ENCODE measurements around the gene PRG3. TPM values are rescaled to one million over a fixed set of nuclear protein-coding genes. Genes with fewer than 3 reads are reported as not detected.

Gene PRG3
- polyA plus RNA-seq, 4 donors = 0.22 to 0.94 (median 0.66) TPM; not detected in 1

DNA sequence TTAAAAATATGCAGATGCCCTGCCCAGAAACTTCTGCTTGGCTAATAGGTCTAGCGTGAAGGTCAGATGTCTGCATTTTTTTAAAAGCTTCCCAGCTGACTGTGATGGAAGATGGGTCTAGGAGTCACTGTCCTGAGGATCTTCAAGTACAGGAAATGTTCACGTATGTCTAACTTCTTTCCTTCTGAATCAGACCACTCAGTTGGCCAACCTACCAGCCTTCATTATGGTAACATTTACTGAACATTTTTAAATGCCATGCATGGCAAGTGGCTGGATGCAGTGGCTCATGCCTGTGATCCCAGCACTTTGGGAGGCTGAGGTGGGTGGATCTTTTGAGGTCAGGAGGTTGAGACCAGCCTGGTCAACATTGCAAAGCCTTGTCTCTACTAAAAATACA, 10.6 kb upstream of the PRG3 start:
- DNase-seq (ENCODE audit: low read depth in 4 of 4, low spot score in 3 of 4) = no peak

DNA sequence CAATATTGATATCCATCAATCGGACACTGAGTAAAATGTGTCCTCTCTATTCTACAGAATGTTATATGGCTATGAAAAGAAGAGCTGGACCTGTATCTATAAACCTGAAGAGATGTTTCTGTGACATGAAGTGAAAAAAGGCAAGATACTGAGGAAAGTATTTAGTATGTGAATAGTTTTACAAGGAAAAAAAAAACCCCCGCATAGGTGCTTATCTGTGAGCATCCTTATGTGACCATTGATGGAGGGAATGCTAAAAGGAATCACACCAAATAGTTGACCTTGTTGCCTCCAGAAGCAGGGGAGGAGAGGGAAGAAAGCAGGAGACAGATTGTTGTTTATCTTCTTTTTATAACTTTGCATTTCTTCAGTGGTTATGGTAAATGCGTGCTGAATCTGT, 10.2 kb upstream of the PRG3 start:
- no peak for DNase-seq (ENCODE audit: low read depth in 4 of 4, low spot score in 3 of 4)

DNA sequence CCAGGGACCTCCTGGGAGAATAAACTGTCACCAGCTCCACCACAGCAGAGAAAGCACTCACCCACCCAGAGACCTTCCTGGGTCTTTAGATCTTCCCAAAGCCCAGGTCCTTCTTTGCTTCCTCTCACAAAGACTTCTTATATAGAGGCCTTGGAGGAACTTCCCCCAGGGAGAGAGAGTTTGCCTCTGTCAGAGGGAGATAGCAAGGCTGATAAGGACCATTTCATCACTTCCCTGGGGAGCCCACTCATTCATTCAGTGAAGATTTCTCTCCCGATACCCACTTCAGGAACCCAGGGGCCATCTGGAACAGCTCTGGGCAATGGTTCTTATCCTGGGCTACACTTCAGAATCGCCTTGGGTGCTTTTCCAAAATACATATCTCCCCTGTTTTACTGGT, 9.6 kb upstream of the PRG3 start, which contains the start of gene PRG2:
PRG2 (minus strand) TSS at position 116 of the 400 bp plus-strand sequence. CDS start 706 bp downstream, outside the sequence.
- no peak for DNase-seq (ENCODE audit: low read depth in 4 of 4, low spot score in 3 of 4)

DNA sequence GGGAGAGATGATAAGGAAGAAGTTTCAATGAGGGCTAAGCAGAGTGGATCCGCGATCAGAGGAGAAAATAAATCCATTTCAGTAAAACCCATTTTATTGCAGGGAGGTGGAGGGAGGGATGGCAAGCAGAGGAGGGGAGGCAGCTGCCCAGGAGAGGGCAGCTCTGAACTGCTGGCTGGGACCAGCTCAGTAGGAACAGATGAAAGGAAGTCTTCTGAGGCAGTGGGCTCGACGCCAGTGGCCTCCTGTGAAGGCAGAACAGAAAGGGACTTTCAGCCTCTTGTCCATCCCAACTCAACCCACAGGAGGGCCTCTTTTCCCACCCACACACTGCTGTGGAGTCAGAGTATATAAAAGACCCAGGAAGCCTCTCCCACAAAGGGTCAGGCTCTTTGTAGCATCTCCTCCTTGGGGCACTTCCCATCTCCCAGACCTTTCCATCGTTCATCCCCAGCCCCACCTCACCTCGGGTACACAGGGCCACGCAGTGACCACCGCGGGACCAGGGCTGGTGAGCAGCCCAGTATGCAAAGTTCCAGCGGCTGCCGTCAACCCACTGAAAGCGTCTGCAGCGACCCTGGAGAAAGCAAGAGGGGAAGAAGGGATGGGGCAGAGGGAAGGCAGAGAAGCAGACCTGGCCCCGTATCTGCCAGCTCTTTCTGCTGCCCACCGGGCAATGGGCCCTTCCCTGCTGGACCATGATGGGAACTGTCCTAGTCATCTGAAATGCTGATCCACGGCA, 6.5 kb upstream of the PRG3 start:
- DNase-seq (ENCODE audit: low read depth in 4 of 4, low spot score in 3 of 4) = no peak

DNA sequence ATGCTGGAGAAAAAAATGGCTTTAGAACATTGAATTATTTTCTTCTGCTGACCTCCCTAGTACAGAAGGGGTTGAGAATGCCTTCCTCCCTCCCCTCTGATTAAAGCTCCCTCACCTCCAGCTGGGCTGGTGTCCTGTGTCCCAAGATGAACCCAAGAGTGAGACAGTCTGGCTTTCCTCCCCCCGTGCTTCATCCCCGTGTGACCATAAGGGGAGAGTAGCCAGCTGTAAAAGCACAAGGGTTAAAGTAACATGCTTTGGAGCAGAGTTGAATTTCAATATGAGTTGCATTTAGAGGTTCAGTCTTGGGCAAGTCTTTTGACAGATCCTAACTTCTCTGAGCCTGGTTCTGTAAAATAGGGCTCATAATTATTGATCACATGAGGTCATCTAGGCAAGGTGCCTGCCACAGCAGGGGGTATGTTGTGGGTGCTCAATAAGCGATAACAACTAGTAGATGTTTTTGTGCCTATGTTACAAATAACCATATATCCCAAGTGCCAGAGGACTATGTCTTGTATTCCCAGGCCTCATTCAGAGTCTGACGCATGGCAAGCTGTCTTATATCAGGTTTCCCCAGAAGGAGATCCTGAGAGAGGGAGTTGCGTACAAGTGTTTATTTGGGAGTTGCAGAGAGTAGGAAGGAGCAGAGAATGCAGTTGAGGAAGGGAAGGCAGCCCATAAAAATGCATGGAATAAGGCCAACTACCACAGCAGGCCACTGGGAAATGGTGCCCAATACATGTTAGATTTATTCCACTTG, 5.4 kb upstream of the PRG3 start:
- peak in 2 of 4 donors; percentile 15 to 18 for DNase-seq (ENCODE audit: low read depth in 4 of 4, low spot score in 3 of 4)

DNA sequence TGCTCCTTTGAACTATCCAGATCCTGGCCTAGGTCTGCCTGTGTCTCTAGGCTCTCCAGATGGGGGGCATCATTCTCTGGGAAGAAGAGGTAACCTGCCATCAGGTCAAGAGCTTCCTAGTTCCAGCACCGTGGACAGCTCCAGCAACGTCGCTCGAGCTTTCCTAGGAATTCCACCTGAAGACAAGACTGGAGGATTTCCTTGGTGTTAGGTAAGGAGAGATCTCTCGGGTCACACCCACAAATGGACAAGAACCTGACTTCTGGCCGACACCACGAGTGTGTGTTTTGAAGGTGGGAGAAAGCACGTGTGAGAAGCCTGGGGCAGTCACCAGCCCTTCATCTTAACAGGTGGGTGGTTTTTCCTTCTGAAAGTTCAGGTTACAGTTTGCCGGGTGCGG, 1.2 kb downstream of the PRG3 start:
- DNase-seq (ENCODE audit: low read depth in 4 of 4, low spot score in 3 of 4) = peak in 3 of 4 donors; percentile 17 to 36 (median 26)

DNA sequence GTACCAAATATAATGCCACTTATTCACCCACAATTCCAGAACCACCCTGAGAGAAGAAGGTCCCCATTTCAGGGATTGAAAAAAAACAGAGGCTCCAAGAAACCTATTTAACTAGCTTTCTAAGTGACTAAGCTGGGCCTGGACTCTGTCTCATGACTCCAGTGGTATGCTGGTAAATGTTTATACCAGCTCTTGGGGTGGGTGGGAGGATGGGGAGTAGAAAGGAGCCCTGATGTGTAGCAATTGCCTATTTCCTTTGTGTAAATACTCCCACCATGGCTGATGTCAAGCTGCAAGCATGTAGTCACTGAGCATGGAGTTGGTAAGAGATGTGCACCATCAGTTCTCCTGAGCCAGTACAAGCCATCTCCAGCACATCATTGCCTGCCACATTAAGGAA, 2.8 kb downstream of the PRG3 start:
- no peak for DNase-seq (ENCODE audit: low read depth in 4 of 4, low spot score in 3 of 4)

DNA sequence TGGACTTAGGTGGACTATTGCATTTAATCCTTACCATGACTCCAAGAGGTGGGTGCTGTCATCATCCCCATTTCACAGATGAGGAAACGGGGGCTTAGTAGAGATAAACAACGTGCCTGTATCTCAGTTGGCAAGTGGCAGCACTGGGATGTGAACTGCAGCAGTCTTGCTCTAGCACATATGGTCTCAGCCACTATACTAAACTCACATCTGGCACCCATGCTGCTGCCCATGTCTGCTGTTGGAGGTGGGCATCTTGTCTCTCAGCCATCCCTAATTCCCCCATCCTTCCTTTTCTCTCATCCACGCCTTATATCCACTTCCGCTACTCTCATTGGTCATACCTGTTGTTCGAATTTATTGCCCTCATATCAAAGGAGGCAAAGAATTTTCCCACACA, 3.8 kb downstream of the PRG3 start:
- no peak for DNase-seq (ENCODE audit: low read depth in 4 of 4, low spot score in 3 of 4)

DNA sequence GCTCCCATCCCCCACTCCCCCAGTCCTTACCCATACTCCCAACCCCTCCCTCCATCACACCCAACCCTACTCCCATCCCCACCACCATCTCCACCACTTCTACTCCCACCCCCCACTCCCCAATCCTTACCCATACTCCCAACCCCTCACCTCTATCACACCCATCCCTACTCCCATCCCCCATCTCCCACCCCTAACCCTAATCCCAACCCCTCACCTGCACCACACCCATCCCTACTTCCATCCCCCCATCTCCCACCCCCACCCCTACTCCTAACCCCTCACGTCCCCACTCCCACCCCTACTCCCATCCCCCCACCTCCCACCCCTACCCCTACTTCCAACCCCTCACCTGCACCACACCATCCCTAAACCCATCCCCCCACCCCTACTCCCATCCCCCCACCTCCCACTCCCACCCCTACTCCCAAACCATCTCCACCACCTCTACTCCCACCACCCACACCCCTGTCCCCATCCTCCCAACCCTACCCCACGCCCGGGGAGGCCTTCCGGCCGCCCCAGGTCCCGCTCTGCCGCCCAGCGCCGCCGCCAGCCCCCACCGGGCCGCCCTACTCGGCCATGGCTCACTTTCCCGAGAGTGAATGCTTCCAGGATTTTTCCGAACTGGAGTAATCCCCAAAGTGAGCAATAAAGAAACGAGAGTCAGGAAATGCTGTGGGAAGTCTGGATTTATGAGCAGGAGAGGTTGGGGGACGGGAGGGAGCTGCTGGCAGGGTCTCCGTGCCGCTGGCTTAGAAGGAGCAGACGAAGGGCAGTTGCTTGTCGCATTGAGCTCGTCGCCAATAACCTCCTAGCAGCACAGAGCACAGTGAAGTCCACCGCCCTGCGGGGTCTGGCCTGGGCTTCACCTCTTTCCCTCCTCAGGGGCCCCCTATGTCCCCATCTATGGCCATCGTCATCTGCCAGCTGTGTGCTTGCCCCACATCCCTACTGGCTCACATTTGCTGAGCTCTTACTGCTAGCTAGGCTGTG, 4.6 kb downstream of the PRG3 start:
- DNase-seq (ENCODE audit: low read depth in 4 of 4, low spot score in 3 of 4) = no peak

DNA sequence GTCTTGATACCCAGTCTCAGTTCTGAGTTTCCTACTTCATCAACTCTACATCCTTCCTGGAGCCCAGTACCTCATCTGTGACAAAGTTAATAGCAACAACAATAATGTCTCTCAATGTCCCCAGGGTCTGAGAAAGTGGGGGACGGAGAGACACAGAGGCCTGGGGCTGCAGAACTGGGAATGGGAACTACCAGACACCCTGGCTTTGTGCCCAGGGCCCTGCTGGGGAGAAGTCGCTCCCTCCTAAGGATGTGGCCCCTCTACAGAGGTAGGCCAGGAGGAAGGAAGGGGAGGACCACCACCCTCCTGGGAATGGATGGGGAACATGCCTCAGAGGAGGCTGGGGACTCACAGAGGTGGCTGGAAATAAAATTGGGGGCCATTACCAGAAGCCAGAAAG, 5.5 kb downstream of the PRG3 start:
- no peak for DNase-seq (ENCODE audit: low read depth in 4 of 4, low spot score in 3 of 4)

DNA sequence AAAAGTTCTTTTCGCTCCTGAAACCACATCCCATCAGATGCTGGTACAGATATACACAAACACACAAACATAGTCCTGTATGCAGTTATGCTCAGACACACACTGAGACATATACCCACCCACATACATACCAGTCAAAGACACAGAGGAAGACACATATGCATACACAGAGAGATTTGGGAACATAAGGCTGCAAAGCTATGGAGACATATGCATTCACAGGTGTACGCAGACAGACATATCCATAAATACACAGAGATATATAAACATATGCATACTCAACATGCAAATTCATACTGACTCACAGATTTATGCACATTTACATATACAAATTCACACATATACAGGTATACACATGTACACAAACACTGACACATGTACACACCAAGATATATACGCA, 6.0 kb downstream of the PRG3 start:
- DNase-seq (ENCODE audit: low read depth in 4 of 4, low spot score in 3 of 4) = no peak

DNA sequence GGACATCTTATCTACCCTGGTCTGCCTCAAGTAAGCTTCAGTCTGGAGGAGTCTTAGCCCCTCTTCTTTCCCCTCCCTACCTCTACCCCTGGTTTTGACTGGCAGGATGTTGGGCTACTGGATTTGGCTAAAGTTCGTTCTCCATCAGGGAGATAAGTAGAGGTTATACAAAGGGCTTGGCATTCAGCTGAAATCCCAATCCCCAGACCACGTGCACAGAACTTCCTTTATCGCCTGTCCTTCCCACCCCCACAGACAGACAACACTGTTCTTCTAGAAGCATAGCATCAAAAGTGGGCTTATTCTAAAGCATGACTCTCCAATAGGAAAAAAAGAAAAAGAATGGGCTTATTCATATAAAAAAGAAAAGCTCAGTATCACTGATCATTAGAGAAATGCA, 7.8 kb downstream of the PRG3 start:
- DNase-seq (ENCODE audit: low read depth in 4 of 4, low spot score in 3 of 4) = no peak

DNA sequence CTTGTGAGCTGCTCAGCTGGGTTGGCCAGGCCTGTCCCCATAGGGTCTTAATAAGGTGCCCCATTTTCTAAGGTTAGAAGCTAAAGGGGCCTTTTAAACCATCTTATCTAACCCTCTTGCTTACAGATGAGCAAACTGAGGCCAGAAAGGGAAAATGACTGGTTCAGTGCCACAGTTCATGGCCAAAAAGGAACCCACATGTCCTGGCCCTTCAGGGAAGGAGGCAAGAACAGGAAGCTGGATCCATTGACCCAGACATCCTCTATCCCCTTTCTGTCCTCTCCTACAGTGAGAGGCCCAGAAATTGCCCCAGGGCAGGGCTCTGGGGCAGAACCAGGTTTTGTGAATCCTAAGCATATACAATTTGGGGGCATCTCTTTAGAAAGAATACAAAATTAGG, 10.0 kb downstream of the PRG3 start:
- DNase-seq (ENCODE audit: low read depth in 4 of 4, low spot score in 3 of 4) = no peak

DNA sequence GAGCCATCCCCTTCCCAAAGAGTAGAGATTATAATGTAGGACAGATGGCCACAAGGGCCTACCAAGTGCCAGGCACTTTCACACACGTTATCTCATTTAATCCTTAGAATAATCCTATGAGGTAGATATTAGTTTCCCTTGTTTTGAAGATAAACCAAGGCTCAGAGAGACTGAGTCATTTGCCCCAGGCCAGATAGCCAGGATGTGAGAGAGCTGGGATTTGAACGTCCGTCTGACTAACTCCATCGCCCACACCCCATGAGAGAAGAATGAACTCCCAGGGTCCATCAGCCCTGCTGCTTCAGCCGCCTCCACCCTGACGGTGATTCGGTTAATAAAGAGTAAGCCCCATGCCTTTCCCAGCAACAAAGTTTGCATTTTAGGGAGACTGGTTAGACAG, 10.7 kb downstream of the PRG3 start:
- no peak for DNase-seq (ENCODE audit: low read depth in 4 of 4, low spot score in 3 of 4)

DNA sequence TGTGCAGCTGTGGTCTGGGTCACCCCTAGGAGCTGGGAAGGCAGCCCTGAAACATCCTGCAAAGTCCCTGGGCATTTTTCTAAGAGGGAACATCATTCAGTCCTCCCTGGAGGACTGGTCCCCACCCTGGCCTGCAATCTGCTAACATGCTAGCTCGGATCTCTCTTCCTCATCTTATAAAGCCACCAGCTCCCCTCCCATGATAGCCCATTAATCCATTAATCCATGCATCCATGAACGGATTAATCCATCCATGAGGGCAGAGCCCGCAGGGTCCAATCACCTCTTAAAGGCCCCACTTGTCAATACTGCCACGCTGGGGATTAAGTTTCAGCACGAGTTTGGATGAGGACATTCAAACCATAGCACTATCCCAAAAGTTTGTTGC, 12.1 kb downstream of the PRG3 start:
- no peak for DNase-seq (ENCODE audit: low read depth in 4 of 4, low spot score in 3 of 4)

DNA sequence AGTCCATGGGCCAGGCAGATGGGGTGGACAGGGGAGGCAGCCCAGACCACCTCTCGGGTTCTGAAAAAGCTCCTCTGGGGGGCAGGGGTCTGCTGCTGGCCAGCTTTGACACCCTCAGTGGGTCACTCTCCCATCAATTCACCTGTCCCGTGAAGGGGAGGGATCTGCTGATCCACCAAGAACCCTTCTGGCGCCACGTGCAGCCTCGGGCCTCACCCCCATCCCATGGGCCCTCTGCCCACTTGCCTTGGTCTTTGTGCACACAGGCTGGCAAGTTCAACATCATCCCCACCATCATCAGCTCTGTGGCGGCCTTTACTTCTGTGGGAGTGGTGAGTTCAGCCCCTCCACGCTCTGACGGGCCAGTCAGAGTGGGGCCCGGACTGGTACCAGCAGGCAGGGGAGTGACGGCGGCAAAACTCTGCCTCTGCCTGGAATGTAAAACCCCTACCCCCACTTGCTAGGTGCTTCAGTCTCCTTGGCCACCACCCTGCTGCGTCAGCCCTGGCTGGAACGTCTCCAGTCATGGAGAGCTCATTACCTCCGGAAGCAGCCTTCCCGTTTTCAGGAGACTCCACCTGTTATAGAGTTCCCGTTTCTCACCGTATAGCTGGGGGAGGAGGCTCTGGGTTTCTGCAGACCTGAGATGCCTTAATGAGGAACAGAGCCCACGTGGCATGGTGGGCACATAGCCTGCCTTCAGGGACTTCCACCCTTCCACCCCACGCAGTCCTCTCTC, 12.7 kb downstream of the PRG3 start:
- DNase-seq (ENCODE audit: low read depth in 4 of 4, low spot score in 3 of 4) = no peak

DNA sequence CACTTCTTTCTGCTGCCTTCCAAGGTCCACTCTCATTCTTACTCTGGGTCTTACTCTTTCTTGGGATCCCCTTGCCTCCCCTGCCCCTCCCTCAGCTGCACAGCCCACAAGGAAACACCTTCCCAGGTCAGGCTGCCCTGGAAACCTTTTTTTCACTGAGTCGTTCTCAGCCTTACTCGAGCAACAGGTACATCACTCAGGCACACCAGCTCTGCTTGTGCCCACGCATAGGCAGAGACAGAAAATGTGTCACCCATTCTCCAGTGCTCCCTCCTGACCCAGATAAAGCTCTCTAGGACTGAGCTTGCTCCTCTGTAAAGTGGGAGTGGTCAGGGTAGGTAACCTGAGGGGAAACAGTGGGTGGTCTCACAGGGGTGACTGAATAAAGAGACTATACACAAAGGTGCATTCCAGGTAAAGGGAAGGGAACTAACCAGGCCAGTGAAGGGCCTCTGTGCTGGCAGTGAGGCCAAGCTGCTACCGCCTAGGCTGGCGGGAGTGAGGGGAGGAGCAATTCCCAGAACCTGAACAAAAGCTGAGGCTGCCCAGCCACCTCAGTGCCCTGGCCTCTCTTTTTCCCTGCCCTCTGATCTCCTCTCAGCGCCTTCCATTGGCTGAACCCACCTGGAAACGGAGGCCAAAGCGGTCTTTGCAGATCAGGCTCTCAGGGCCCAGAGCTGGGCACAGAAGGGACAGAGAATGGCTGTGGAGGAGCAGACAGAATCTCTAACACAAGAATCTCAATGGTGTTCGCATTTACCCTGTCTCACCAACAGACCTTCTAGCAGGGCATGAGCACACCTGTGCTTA, 15.9 kb downstream of the PRG3 start:
- DNase-seq (ENCODE audit: low read depth in 4 of 4, low spot score in 3 of 4) = no peak

DNA sequence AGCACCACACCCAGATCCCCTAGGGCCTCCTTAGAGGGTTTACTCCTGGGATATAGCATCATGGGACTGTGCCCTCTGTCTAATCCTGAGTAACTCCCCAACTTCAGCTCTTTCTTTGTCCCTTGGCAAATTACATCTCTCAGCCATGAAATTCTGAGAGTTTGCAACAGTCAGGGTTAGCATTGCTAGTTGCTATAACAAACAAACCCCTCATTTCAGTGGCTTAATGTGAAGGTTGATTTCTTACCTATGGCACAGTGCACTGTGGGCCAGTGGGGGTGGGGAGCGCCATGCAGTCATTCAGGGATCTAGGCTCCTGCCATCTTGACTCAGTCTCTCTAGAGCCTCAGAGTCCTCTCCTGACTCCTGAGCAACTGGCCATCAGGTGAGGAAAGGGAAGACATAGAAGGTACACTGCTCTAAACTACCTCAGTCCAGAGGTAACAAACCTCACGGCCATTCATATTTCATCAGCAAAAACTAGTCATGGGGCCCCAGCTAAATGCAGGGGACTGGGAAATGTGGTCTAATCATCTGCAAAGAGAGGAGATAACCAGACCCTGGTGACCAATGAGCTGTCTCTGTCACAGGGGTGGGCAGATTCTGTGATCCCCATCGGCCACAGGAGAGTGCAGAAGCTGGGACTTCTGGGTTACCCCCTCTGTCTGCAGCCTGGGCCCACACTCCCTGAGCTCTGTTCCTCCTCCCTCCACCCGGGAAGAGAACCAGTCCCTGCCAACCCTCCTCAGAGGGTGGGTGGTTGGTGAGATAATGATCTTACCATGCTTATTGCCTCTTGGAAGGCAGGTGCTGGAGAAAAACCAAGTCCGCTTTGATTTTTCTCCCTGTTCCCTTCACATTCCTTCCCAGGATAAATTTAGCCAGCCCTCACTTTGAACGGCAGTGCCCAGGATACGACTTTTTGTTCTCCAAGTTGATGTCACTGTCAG, 17.5 kb downstream of the PRG3 start:
- DNase-seq (ENCODE audit: low read depth in 4 of 4, low spot score in 3 of 4) = no peak
